H7 (cell line): ENCODE data around the gene LRP8. TPM values are rescaled to one million over a fixed set of nuclear protein-coding genes. Genes with fewer than 3 reads are reported as not detected.

Source experiments
- DNase-seq: peaks from one replicate; pipeline ENCODE4 v3.0.0; 2012
- H3K27me3 ChIP-seq: 2 replicates; pipeline ENCODE4 v1.6.0; 2011; ENCODE audit warnings: mild to moderate bottlenecking, low read length; ENCODE audit not compliant: control insufficient read depth, insufficient read depth
- H3K36me3 ChIP-seq: replicated peaks from 2 replicates; pipeline ENCODE4 v1.5.1; 2011; ENCODE audit warnings: low read length; ENCODE audit not compliant: control insufficient read depth, insufficient read depth
- H3K4me3 ChIP-seq: 2 replicates; pipeline ENCODE4 v1.5.1; 2011; ENCODE audit warnings: low read depth, mild to moderate bottlenecking, control low read depth, low read length, moderate library complexity; ENCODE audit not compliant: insufficient read depth
- total RNA-seq: library from RNA; depleted of rRNA; stranded (reverse); fragments of >200 nt; shearing (Covaris generic); gene quantifications from 2 replicates; pipeline ENCODE4 v1.2.3, GENCODE V29; 2014

LRP8 gene
- total RNA-seq, 1 experiment from 2014 or later = 144 TPM

- DNase-seq = no peak
- Histone ChIP-seq H3K4me3 (no peak overlapping the region), H3K27me3 (no peaks in the 10 kb centered on the region), H3K36me3 (peaks cover 30% of the 10 kb centered on the region)
Measured at GRCh38 chr1:53316424-53316765, 11.5 kb downstream of the LRP8 start.

- peak; percentile 75 for DNase-seq
- Histone ChIP-seq H3K27me3 (no peaks in the 10 kb centered on the region), H3K36me3 (peaks cover 26% of the 10 kb centered on the region), H3K4me3 (no peak overlapping the region)
Measured at GRCh38 chr1:53315456-53316423, 12.1 kb downstream of the LRP8 start.

- DNase-seq = no peak
- Histone ChIP-seq H3K4me3 (no peak overlapping the region), H3K36me3 (peaks cover 20% of the 10 kb centered on the region), H3K27me3 (no peaks in the 10 kb centered on the region)
Measured at GRCh38 chr1:53315046-53315445, 12.8 kb downstream of the LRP8 start.

- no peak overlapping the region for H3K4me3 ChIP-seq
- no peaks in the 10 kb centered on the region for H3K27me3 ChIP-seq
- peaks cover 16% of the 10 kb centered on the region for H3K36me3 ChIP-seq
- DNase-seq = no peak
Measured at GRCh38 chr1:53314606-53315005, 13.3 kb downstream of the LRP8 start.

GRCh38 chr1:53314096-53314495 is 13.8 kb downstream of the LRP8 start:
- Histone ChIP-seq H3K4me3 (no peak overlapping the region), H3K36me3 (peaks cover 15% of the 10 kb centered on the region), H3K27me3 (no peaks in the 10 kb centered on the region)
- no peak for DNase-seq

- DNase-seq = no peak
- Histone ChIP-seq H3K4me3 (no peak overlapping the region), H3K27me3 (no peaks in the 10 kb centered on the region), H3K36me3 (peaks cover 15% of the 10 kb centered on the region)
Measured at GRCh38 chr1:53313556-53313955, 14.3 kb downstream of the LRP8 start.

GRCh38 chr1:53311702-53312305 is 16.1 kb downstream of the LRP8 start:
- Histone ChIP-seq H3K27me3 (no peaks in the 10 kb centered on the region), H3K36me3 (peaks cover 16% of the 10 kb centered on the region), H3K4me3 (no peak overlapping the region)
- DNase-seq = no peak

- no peak for DNase-seq
- peaks cover 16% of the 10 kb centered on the region for H3K36me3 ChIP-seq
Measured at GRCh38 chr1:53310847-53311681, 16.8 kb downstream of the LRP8 start.

GRCh38 chr1:53309802-53310201 is 18.1 kb downstream of the LRP8 start:
- Histone ChIP-seq H3K27me3 (no peaks in the 10 kb centered on the region), H3K36me3 (peaks cover 13% of the 10 kb centered on the region), H3K4me3 (no peak overlapping the region)
- DNase-seq = no peak

More at GRCh38 chr1:53310847-53311681, 16.8 kb downstream of the LRP8 start:
- no peak overlapping the region for H3K4me3 ChIP-seq
- no peaks in the 10 kb centered on the region for H3K27me3 ChIP-seq

GRCh38 chr1:53308506-53308905 is 19.4 kb downstream of the LRP8 start:
- Histone ChIP-seq H3K36me3 (peaks cover 8% of the 10 kb centered on the region), H3K4me3 (no peak overlapping the region), H3K27me3 (no peaks in the 10 kb centered on the region)
- peak; percentile 86 for DNase-seq

GRCh38 chr1:53307037-53307436 is 20.8 kb downstream of the LRP8 start:
- Histone ChIP-seq H3K4me3 (no peak overlapping the region), H3K27me3 (no peaks in the 10 kb centered on the region), H3K36me3 (peaks cover 4% of the 10 kb centered on the region)
- DNase-seq = no peak

- peaks cover 2% of the 10 kb centered on the region for H3K36me3 ChIP-seq
- H3K27me3 ChIP-seq = no peaks in the 10 kb centered on the region
- H3K4me3 ChIP-seq = no peak overlapping the region
- DNase-seq = no peak
Measured at GRCh38 chr1:53306168-53306567, 21.7 kb downstream of the LRP8 start.

GRCh38 chr1:53305650-53306049 is 22.2 kb downstream of the LRP8 start:
- H3K4me3 ChIP-seq = no peak overlapping the region
- H3K27me3 ChIP-seq = no peaks in the 10 kb centered on the region
- no peak for DNase-seq
- peaks cover 2% of the 10 kb centered on the region for H3K36me3 ChIP-seq

- DNase-seq = no peak
- Histone ChIP-seq H3K4me3 (no peak overlapping the region), H3K27me3 (no peaks in the 10 kb centered on the region), H3K36me3 (peaks cover 2% of the 10 kb centered on the region)
Measured at GRCh38 chr1:53304527-53304926, 23.3 kb downstream of the LRP8 start.
